ENCODE data around the gene USP25. TPM values are rescaled to one million over a fixed set of nuclear protein-coding genes. Genes with fewer than 3 reads are reported as not detected.

The USP25 gene
- total RNA-seq, 1 donor from 2014 or later = 25.8 TPM

- TF ChIP-seq, protein P1, sequence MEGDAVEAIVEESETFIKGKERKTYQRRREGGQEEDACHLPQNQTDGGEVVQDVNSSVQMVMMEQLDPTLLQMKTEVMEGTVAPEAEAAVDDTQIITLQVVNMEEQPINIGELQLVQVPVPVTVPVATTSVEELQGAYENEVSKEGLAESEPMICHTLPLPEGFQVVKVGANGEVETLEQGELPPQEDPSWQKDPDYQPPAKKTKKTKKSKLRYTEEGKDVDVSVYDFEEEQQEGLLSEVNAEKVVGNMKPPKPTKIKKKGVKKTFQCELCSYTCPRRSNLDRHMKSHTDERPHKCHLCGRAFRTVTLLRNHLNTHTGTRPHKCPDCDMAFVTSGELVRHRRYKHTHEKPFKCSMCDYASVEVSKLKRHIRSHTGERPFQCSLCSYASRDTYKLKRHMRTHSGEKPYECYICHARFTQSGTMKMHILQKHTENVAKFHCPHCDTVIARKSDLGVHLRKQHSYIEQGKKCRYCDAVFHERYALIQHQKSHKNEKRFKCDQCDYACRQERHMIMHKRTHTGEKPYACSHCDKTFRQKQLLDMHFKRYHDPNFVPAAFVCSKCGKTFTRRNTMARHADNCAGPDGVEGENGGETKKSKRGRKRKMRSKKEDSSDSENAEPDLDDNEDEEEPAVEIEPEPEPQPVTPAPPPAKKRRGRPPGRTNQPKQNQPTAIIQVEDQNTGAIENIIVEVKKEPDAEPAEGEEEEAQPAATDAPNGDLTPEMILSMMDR (conservative IDR thresholded peaks at IDR 0.05; ENCODE audit: low read depth, low read length) = no peak
- no peak for DNase-seq (ENCODE audit: low read depth)
- no peak overlapping the region for H3K4me3 ChIP-seq (ENCODE audit: low read depth, low read length)
These were observed 142.5 kb downstream of the USP25 start for GRCh38 chr21:15872236-15872635.

DNA sequence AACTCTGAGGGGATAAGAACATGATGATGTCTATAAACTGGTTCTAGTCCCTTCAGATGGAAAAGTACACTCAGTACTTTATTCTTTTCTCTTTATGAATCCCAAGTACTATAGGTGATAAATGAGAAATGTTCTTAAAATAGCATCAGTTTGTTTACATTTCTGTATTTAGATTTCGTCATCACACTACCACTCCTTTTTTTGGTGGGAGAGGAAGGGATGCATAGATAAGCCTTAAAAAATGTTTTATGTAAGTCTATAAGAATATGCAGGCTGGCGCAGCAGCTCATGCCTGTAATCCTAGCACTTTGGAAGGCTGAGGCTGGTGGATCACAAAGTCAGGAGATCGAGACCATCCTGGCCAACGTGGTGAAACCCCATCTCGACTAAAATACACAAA is 144.8 kb downstream of the USP25 start:
- no peak for DNase-seq (ENCODE audit: low read depth)
- TF ChIP-seq, protein P1 (conservative IDR thresholded peaks at IDR 0.05; ENCODE audit: low read depth, low read length) = no peak
- no peak overlapping the region for H3K4me3 ChIP-seq (ENCODE audit: low read depth, low read length)

GRCh38 chr21:15875286-15875685 is 145.5 kb downstream of the USP25 start:
- no peak overlapping the region for H3K4me3 ChIP-seq (ENCODE audit: low read depth, low read length)
- DNase-seq (ENCODE audit: low read depth) = no peak
- TF ChIP-seq, protein P1 (conservative IDR thresholded peaks at IDR 0.05; ENCODE audit: low read depth, low read length) = no peak

DNA sequence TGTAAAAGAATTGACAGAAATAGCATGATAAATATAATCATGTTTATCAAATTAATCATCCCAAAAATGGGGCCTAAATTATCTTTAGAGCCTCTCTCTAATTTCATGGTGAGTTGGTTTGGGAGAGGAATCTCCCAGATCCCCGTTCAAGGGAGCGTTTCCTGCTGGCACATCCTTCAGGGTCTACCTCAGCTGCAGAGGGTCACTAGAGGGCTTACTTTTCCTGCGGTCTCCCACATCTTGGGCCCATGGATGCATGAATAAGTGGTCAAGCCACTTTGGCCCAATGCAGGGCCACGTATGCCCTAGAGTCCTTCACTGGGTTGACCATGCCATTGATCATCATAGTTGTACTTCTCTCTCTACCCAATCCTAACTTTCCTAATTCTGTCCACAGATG is 164.1 kb downstream of the USP25 start:
- TF ChIP-seq, protein P1 (conservative IDR thresholded peaks at IDR 0.05; ENCODE audit: low read depth, low read length) = no peak
- DNase-seq (ENCODE audit: low read depth) = no peak
- H3K4me3 ChIP-seq (ENCODE audit: low read depth, low read length) = no peak overlapping the region

GRCh38 chr21:15894596-15894995 is 164.8 kb downstream of the USP25 start:
- no peak for DNase-seq (ENCODE audit: low read depth)
- TF ChIP-seq, protein P1 (conservative IDR thresholded peaks at IDR 0.05; ENCODE audit: low read depth, low read length) = no peak
- H3K4me3 ChIP-seq (ENCODE audit: low read depth, low read length) = no peak overlapping the region

GRCh38 chr21:15895142-15896106 is 165.6 kb downstream of the USP25 start:
- H3K4me3 ChIP-seq (ENCODE audit: low read depth, low read length) = no peak overlapping the region
- DNase-seq (ENCODE audit: low read depth) = peak; percentile 87
- TF ChIP-seq, protein P1 (conservative IDR thresholded peaks at IDR 0.05; ENCODE audit: low read depth, low read length) = no peak

Data from epithelial cell of proximal tubule (primary cell).